K562 (cell line): ENCODE data around the gene TRAIP. TPM values are rescaled to one million over a fixed set of nuclear protein-coding genes. Genes with fewer than 3 reads are reported as not detected.

Experiments
- ATAC-seq: fragments of 200-7000 bp; cut with Tn5 transposase; 3 replicates; pipeline ENCODE4 v1.9.1; 2020; ENCODE audit warnings: moderate library complexity
- BruUV-seq: library from RNA; stranded (reverse); fragments of 400-500 nt; replicated peaks from 2 replicates; lab custom pipeline; 2021; lab: Mats Ljungman, UMichigan
- CTCF ChIA-PET: fragments of 300-600 bp; formaldehyde crosslinking; extraction: SDS; loops from one replicate; lab custom pipeline; 2021; ENCODE audit warnings: low intra/inter-chr PET ratio; lab: Yijun Ruan, JAX
- POLR2A ChIA-PET: fragments of 300-600, 350-650 bp; sonication (Branson Sonifier 250); formaldehyde crosslinking; extraction: SDS; loops from one replicate; lab custom pipeline; 2021; ENCODE audit warnings: antibody characterized with exemption, inconsistent platforms; lab: Yijun Ruan, JAX
- DNase-seq, 4 experiments: peaks; one replicate each; pipeline versions ENCODE4 v3.0.0 to v3.0.0-alpha.2; 2011 to 2018; ENCODE audit warnings: low spot score in 3 of 4, mixed read lengths in 3 of 4; ENCODE audit errors: extremely low read depth in 1 of 4
- FAIRE-seq: peaks from 2 replicates; lab custom pipeline; 2011; peaks lifted over from hg19 to GRCh38; lab: Jason Lieb, UNC
- H2AFZ ChIP-seq: 2 replicates; pipeline ENCODE4 v1.6.0; 2011; ENCODE audit warnings: low read depth, low read length, control low read depth, inconsistent platforms
- H3K27ac ChIP-seq: fragments of 200-600 bp; 3 replicates; pipeline ENCODE4 v1.8.0; 2011; ENCODE audit warnings: low read depth, mild to moderate bottlenecking, control low read depth, inconsistent platforms, low read length, moderate library complexity, mixed read lengths; ENCODE audit errors: extremely low read depth
- H3K27me3 ChIP-seq, 2 experiments: fragments of 300-600 bp in 1 of 2; 2 replicates in 1 of 2; 3 replicates in 1 of 2; pipeline versions ENCODE4 v1.6.0 to v1.8.0; 2011; ENCODE audit warnings: inconsistent platforms in 2 of 2, low read length in 2 of 2, mild to moderate bottlenecking in 1 of 2, mixed read lengths in 1 of 2, moderate library complexity in 1 of 2; ENCODE audit not compliant: control insufficient read depth in 2 of 2, insufficient read depth in 2 of 2
- H3K36me3 ChIP-seq: fragments of 300-600 bp; 3 replicates; pipeline ENCODE4 v1.8.0; 2011; ENCODE audit warnings: mild to moderate bottlenecking, low read length, inconsistent platforms; ENCODE audit not compliant: control insufficient read depth, insufficient read depth
- H3K4me1 ChIP-seq, 2 experiments: fragments of 200-600 bp in 1 of 2; replicated peaks in 1 of 2; 2 replicates in 1 of 2; 3 replicates in 1 of 2; pipeline versions ENCODE4 v1.5.1 to v1.8.0; 2011; ENCODE audit warnings: inconsistent platforms in 2 of 2, low read length in 2 of 2, mild to moderate bottlenecking in 1 of 2, mixed read lengths in 1 of 2, moderate library complexity in 1 of 2; ENCODE audit not compliant: control insufficient read depth in 2 of 2, insufficient read depth in 2 of 2
- H3K4me2 ChIP-seq: 2 replicates; pipeline ENCODE4 v1.6.1; 2011; ENCODE audit warnings: low read length, control low read depth, inconsistent platforms, mixed read lengths; ENCODE audit not compliant: insufficient read depth
- H3K4me3 ChIP-seq: fragments of 200-600 bp; sonication (generic), shearing (Covaris generic); 2 replicates; pipeline ENCODE4 v1.5.1; 2016; ENCODE audit warnings: control low read depth, inconsistent platforms
- H3K79me2 ChIP-seq: fragments of 200-600 bp; 3 replicates; pipeline ENCODE4 v1.8.0; 2011; ENCODE audit warnings: low read length, inconsistent platforms; ENCODE audit not compliant: control insufficient read depth, insufficient read depth
- H3K9ac ChIP-seq, 2 experiments: 2 replicates each; pipeline versions ENCODE4 v1.6.0 to v1.6.1; 2011; ENCODE audit warnings: low read depth in 2 of 2, low read length in 2 of 2, control low read depth in 1 of 2, inconsistent platforms in 1 of 2, mild to moderate bottlenecking in 1 of 2, mixed read lengths in 1 of 2; ENCODE audit not compliant: insufficient read depth in 1 of 2
- H3K9me1 ChIP-seq: one replicate; pipeline ENCODE4 v1.6.0; 2011; ENCODE audit warnings: inconsistent platforms, mild to moderate bottlenecking, low read length, moderate library complexity; ENCODE audit not compliant: control insufficient read depth, insufficient read depth
- H3K9me3 ChIP-seq: replicated peaks from 2 replicates; pipeline ENCODE4 v1.5.1; 2011; ENCODE audit warnings: low read depth, low read length, inconsistent platforms; ENCODE audit not compliant: control insufficient read depth, insufficient read depth
- H4K20me1 ChIP-seq: replicated peaks from 2 replicates; pipeline ENCODE4 v1.6.1; 2011; ENCODE audit warnings: low read length, inconsistent platforms, mixed read lengths; ENCODE audit not compliant: control insufficient read depth, insufficient read depth
- HNRNPL ChIP-seq: fragments of 200-400 bp; formaldehyde crosslinking; IDR thresholded peaks from 2 replicates; pipeline ENCODE4 v1.6.1; 2017; ENCODE audit warnings: low read depth, mild to moderate bottlenecking, low read length
- POLR2G ChIP-seq: fragments of 200-400 bp; formaldehyde crosslinking; IDR thresholded peaks from 2 replicates; pipeline ENCODE4 v1.6.1; 2017; ENCODE audit warnings: low read depth, mild to moderate bottlenecking, antibody characterized with exemption, low read length, moderate library complexity
- ZKSCAN8 ChIP-seq: fragments of 200-800 bp; sonication (Bioruptor generic); IDR thresholded peaks from 2 replicates; pipeline ENCODE4 v1.6.1; 2016; ENCODE audit warnings: missing genetic modification characterization, missing compliant biosample characterization
- WGBS: fragments of 100-300 bp; shearing (Covaris generic); methylation state at CpG from one replicate; pipeline ENCODE4 v1.1.6; 2016; ENCODE audit warnings: low coverage, mixed read lengths; ENCODE audit not compliant: insufficient coverage; ENCODE audit errors: missing lambda C conversion rate; 5-methylcytosine and 5-hydroxymethylcytosine counted together
- in situ Hi-C: fragments of 300-500 bp; cut with MboI; formaldehyde crosslinking; loops from 4 replicates; pipeline ENCODE4 v1.15.0; 2018; ENCODE audit warnings: inconsistent platforms, mixed read lengths
- intact Hi-C: fragments of 100-400 bp; cut with micrococcal nuclease; formaldehyde crosslinking; loops from 2 replicates; pipeline ENCODE4 v1.14.2; 2022
- polyA plus RNA-seq, 8 experiments: library from polyadenylated mRNA; depleted of rRNA in 4 of 8; stranded (reverse) in 5 of 8; unstranded in 3 of 8; fragments of >200 nt; fragmentation: Nextera tagmentation in 2 of 8; fragmentation: Illumina TruSeq in 1 of 8; extraction: Ambion mirVana in 2 of 8; extraction: Trizol in 1 of 8; gene quantifications; 2 replicates each; pipeline versions ENCODE4 v1.2.1 to v1.2.3, GENCODE V29; 2011 to 2014; ENCODE audit warnings: inconsistent platforms in 1 of 8, missing spikeins in 1 of 8
- total RNA-seq, 7 experiments: library from RNA; depleted of rRNA in 6 of 7; stranded (reverse); fragments of >200 nt in 6 of 7; fragmentation: Illumina TruSeq in 2 of 7; extraction: Trizol in 2 of 7; gene quantifications; 2 replicates each; pipeline versions ENCODE4 v1.2.1 to v1.2.3, GENCODE V29; 2011 to 2021; ENCODE audit warnings: low replicate concordance in 1 of 7
- TF ChIP-seq, protein P1 (sequence below): sonication (generic); formaldehyde crosslinking; IDR thresholded peaks from 2 replicates; pipeline ENCODE4 v1.8.1; 2023; ENCODE audit warnings: mild to moderate bottlenecking, missing genetic modification reagents, moderate library complexity

The TRAIP gene
- total and polyA plus RNA-seq, 9 of the 15 experiments (the other 6 are each of a cell fraction or from before 2014, with no cell fraction given) = 14.3 to 38.6 (median 21.2) TPM

DNA sequence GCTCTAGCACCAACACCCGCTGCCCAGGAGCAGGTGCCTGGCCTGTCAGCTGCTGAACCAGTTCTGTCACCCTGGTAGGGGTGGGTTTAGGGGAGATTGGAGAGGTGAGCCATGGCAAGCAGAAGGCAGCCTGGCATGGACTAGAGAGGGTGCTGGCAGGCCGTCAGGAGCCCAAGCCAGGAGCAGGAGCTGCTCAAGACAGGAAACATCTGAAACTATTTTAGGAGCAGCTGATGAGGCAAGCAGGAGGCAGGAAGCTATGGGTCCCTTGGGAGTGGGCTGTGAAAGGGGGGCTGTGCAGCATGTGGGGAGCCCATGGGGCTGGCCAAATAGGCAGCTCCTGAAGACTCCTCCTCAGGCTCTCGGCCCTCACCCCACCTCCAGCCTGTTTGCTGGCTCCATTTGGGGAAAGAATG, 51.0 kb downstream of the TRAIP start:
- no peak overlapping the region for H2AFZ ChIP-seq
- no peaks in the 10 kb centered on the region for H4K20me1 ChIP-seq
- BruUV-seq = no TSS peak
- H3K4me1 ChIP-seq = peaks cover 43 to 64% of the 10 kb centered on the region in 2 experiments
- H3K27ac ChIP-seq = peak overlapping the region; percentile 75
- H3K27me3 ChIP-seq = no peaks in the 10 kb centered on the region
- peaks cover 9% of the 10 kb centered on the region; the same call in 2 of the 3 replicates for H3K36me3 ChIP-seq
- ChIA-PET CTCF (interaction anchor here (0.9 kb wide), 1 partner anchor 34 kb away, joined by 3 read pairs; no protein-coding TSS in a partner anchor), POLR2A (interaction anchor here (0.6 to 2.4 kb wide), 5 partner anchors 8 to 696 kb away, joined by 3 to 10 read pairs (median 4); partner anchors contain the start of genes IP6K1 and UBA7)
- H3K9me1 ChIP-seq = peaks cover 2% of the 10 kb centered on the region
- H3K4me2 ChIP-seq = peak overlapping the region; percentile 53; the same call in 1 of the 2 replicates
- FAIRE-seq = no peak
- no peak overlapping the region; the same call in 1 of the 2 replicates for H3K4me3 ChIP-seq
- in situ Hi-C loops = no loop called here
- no peak for ATAC-seq
- TF ChIP-seq, protein P1, sequence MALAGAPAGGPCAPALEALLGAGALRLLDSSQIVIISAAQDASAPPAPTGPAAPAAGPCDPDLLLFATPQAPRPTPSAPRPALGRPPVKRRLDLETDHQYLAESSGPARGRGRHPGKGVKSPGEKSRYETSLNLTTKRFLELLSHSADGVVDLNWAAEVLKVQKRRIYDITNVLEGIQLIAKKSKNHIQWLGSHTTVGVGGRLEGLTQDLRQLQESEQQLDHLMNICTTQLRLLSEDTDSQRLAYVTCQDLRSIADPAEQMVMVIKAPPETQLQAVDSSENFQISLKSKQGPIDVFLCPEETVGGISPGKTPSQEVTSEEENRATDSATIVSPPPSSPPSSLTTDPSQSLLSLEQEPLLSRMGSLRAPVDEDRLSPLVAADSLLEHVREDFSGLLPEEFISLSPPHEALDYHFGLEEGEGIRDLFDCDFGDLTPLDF (CRISPR knock-in tag) = no peak
- TF ChIP-seq ZKSCAN8 (CRISPR knock-in tag) = 0 out of 2 replicates have a peak, but pooled peaks have one; percentile 34
- TF ChIP-seq POLR2G = 0 out of 2 replicates have a peak, but pooled peaks have one; percentile 6
- TF ChIP-seq HNRNPL = no peak
- intact Hi-C loops = no loop called here
- H3K9ac ChIP-seq = peak overlapping the region; percentile 46 to 85
- DNase-seq = no peak
- WGBS = 58% methylated on average over 2 of the region's 3 CpGs
- no peaks in the 10 kb centered on the region for H3K9me3 ChIP-seq
- peaks cover 23% of the 10 kb centered on the region for H3K79me2 ChIP-seq
